HG03064 (cell line): ENCODE measurements around the gene CNTLN.
"Not testable (repeated sequence)": the region's sequence is repeated elsewhere in the genome, so short reads cannot be mapped to it uniquely, and the experiment has no call there.

Source experiments
- ATAC-seq: cut with Tn5 transposase; IDR thresholded peaks from one replicate; pipeline ENCODE4 v1.9.1; 2021; ENCODE audit warnings: low read depth; ENCODE audit not compliant: unreplicated experiment

Gene CNTLN

GRCh38 chr9:17488662-17489061 is 353.8 kb downstream of the CNTLN start:
- no peak for ATAC-seq

- ATAC-seq: no peak
Observed at GRCh38 chr9:17490110-17490509, 355.3 kb downstream of the CNTLN start.

GRCh38 chr9:17491780-17492179 is 356.9 kb downstream of the CNTLN start:
- ATAC-seq: no peak

- no peak for ATAC-seq
Observed at GRCh38 chr9:17503196-17503595, 368.4 kb downstream of the CNTLN start.

DNA sequence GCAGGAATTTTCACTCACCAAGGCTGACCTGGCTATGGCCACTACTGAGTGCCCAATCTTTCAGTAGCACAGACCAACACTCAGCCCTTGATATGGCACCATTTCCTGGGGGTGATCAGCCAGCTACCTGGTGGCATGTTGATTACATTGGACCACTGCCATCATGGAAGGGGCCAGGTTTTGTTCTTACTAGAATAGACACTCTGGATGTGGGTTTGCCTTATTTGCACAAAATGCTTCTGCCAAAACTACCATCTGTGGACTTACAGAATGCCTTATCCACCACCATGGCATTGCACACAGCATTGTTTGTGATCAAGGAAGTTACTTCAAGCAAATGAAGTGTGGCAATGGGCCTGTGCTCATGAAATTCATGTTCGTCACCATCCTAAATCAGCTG is 374.3 kb downstream of the CNTLN start:
- ATAC-seq: no peak

- no peak for ATAC-seq
Observed at GRCh38 chr9:17509701-17510100, 374.9 kb downstream of the CNTLN start.

- ATAC-seq: no peak
Observed at GRCh38 chr9:17519761-17520160, 384.9 kb downstream of the CNTLN start.

GRCh38 chr9:17520268-17521064 is 385.6 kb downstream of the CNTLN start:
- no peak for ATAC-seq

GRCh38 chr9:17521100-17521855 is 386.4 kb downstream of the CNTLN start:
- no peak for ATAC-seq

- ATAC-seq: not testable (repeated sequence)
Observed at GRCh38 chr9:17526726-17527125, 391.9 kb downstream of the CNTLN start.

DNA sequence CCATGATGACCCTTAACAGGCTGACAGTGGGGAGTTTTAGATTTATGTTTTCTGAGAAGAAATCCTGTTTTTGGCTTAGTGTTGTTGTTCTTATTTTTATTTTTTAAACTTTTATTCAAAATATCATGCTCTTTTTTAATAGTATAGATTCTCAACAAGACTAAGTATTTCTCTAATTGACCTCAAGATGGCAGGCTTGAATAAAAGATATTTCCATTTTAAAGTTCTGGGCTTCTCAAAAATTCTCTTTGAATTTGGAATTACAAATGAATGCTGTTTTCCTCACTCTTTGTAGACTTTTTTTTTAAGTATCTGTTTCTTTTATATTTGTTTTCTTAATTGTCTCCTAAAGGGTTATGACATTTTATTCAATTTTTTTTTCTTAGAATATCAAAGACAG is 394.0 kb downstream of the CNTLN start:
- no peak for ATAC-seq

GRCh38 chr9:17531642-17532254 is 396.9 kb downstream of the CNTLN start:
- peak; percentile 83 for ATAC-seq

DNA sequence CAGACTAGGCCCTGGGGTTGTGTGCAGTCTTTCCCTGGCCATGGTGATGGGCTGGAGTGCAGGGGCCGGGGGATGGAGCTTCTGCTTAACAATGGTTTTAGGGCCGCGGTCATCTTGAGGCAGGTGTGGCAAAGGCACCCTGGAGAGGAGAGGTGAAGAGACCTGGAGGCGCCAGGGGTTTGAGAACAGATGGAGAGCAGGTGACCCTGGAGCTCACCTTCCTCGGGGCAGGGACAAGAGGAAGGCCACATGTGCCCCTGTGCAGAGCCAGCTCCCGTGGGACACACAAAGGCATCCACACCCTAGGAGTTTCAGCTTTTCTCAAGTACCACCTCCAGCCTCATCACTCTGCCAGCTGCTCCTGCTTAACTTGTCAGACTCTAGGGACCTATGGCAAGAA is 397.6 kb downstream of the CNTLN start:
- ATAC-seq: no peak

GRCh38 chr9:17535176-17535575 is 400.3 kb downstream of the CNTLN start:
- ATAC-seq: no peak

- ATAC-seq: no peak
Observed at GRCh38 chr9:17536027-17536426, 401.2 kb downstream of the CNTLN start.

DNA sequence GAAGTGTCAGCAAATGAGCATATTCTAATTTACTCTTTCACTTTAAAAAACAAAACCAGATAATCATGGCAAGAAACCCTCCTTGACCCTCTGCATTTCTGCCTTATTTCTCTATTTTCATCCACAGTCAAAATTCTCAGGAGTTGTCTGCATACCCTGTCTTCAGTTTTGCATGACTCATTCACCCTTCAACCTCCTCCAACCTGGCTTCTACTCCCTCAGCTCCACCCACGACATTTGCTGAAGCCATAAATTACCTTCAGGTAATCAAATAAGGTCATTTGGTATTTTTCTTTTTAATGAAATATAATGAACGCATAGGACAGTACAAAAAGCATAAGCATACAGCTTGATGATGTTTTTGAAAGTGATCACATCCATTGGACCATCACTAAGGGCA is 416.2 kb downstream of the CNTLN start:
- no peak for ATAC-seq
